HG02588 (cell line): ENCODE results near the gene BCL10.

Experiments
- ATAC-seq: cut with Tn5 transposase; IDR thresholded peaks from one replicate; pipeline ENCODE4 v1.9.1; 2021; ENCODE audit warnings: mild to moderate bottlenecking, moderate library complexity; ENCODE audit not compliant: unreplicated experiment

Gene BCL10

DNA sequence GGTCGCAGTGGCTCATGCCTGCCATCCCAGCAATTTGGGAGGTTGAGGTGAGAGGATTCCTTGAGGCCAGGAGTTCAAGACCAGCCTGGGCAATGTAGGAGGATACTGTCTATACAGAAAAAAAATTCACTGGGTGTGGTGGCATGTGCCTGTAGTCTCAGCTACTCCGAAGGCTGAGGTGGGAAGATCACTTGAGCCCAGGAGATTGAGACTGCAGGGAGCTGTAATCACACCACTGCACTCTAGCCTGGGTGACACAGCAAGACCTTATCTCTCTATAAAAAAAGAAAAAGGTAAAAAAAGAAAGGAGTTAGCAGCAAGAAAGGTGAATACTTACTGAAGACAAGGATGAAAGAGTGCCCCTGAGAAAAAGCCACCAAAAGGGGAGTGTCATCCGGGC lies 23.7 kb upstream of the BCL10 start:
- no peak for ATAC-seq

DNA sequence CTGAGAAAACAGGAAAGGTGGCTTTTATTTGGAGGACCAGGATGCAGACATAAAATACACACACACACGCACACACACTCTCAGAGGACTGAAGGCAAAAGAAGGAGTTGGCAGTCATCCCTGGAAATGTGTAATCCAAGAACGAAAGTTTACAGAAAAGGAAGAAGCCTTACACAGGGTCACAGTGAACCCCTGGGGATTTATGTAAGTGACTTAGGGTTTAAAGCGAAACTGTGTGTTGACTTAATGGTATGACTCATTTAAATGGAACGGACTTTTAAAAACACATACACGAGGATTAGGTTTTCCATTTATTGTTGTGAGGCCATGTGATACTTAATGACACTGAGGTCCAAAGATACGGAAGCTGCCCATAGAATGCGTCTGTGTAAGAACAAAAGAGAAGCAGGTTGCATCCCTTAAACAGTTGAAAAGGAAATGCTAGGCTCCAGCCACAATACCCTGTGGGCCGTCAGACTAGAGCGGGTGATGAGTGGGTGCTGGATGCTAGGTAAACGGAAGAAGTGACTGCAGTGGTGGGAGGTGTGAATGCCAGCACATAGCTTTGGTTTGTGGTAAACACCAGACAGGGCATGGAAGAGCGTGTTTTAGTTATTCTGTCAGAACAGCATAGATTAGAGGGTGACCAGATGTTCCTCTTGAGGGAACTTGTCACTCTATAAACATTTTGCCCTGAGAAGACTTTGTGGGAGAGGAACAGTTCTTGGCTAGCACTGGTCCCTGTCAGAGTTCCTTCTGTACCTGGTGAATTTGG lies 21.6 kb upstream of the BCL10 start:
- peak; percentile 96 for ATAC-seq

DNA sequence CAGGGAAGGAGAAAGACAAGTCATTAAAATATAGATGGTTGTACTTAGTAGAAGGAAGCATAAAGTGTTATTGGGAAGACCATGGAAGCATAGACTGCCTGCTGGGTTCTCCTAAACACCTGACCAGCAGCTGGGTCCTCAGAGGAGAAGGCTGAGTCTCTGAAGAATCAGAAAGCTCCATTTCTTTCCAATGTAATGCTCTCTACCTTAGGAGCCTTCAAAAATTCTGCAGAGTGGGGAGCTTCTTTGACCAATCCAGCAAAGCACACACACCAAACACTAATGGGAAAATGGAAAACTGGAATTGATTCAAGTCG lies 21.1 kb upstream of the BCL10 start:
- ATAC-seq: no peak

DNA sequence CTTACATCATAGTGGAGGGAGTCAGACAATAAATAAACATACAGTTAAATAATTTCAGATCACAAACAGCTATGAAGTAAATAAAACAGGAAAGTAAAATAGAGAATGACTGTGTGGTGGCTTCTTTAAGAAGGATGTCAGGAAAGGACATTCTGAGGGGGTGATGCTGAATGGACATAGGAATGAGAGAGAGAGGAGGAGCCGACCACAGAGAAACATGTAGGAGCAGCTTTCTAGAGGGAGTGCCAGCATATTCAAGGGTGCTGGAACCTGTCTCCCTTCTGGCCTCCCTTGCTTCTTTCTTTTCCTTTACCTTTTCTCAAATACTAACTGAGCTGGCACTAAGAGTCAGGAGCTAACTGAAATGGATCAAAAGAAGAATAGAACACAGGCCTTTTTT lies 20.5 kb upstream of the BCL10 start:
- ATAC-seq: no peak

DNA sequence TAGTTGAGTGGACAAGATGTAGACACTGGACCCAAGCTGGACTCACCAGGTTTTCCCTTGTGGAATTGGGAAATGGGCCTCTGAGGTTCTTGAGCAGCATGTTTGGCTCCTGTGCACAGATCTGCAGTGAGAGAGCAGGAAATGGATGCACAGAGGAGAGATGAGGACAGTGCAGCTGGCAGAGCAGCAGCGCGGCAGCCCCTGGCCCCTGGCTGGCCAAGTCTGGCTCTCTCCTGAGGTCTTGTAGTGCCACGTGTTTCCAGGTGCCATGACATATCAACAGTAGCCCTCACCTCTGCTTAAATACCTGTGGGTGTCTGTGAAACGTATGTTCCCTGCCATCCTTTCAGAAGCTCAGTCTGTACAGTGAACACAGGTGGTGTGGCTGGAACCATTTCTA lies 19.2 kb upstream of the BCL10 start:
- ATAC-seq: no peak

DNA sequence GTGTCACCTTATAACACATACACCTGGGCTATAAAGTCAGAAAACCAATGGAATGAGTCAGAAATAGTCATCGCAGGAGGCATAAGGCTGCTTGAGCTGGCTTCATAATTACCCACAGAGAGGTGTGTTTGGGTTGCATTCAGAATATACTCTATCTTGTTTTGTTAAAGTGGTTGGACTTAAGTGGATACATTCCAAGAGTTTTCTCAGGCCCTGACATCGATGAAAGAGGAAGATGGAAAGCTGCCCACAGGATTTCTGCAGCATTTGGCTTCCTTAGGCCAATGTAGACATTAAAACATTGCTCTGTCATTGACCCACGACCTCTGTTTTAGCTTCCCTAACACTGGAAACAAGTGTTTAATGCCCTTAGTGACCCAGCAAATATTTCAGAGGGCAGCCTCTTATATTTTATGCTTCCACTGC lies 18.6 kb upstream of the BCL10 start:
- ATAC-seq: no peak

DNA sequence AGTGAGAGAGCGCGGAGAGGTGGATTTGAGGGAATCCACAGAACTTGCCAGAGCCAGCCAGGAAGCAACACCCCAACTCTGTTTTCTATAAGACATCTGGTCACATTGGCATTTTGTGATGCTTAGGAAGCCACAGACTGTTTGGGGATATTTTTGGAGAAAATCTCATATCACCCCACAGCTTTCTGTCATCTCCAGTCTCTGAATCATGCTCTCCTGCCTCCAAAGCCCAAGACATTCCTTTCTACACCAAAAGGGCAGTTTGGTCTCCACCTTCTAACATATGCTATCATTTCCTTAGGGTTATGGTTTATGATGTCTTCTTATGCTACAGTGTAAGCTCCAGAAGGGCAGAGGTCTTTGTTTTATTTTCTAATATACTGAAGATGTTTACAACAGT lies 14.4 kb upstream of the BCL10 start:
- no peak for ATAC-seq

DNA sequence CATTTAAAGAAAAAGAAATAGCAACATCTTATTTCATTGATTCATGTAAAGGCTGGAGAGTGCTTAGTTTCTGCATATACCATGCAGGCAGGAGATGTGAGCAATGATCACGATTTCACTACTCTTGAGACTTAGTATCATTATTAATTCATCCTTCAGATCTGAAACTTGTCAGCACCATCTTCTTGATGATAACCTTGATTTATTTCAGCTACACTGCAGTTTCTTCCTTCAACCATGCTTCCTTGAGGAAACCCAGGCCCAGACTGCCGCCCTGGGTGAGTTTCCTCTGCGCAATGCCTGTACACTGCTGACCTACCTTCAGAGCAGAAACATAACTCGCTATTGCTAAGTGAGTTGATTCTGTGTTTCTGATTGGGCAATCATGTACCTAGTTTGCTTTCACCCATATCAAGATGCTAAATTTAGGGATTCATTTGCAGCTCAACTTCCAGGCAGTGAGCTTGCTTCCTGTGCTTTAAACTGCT lies 13.5 kb upstream of the BCL10 start:
- peak; percentile 59 for ATAC-seq

DNA sequence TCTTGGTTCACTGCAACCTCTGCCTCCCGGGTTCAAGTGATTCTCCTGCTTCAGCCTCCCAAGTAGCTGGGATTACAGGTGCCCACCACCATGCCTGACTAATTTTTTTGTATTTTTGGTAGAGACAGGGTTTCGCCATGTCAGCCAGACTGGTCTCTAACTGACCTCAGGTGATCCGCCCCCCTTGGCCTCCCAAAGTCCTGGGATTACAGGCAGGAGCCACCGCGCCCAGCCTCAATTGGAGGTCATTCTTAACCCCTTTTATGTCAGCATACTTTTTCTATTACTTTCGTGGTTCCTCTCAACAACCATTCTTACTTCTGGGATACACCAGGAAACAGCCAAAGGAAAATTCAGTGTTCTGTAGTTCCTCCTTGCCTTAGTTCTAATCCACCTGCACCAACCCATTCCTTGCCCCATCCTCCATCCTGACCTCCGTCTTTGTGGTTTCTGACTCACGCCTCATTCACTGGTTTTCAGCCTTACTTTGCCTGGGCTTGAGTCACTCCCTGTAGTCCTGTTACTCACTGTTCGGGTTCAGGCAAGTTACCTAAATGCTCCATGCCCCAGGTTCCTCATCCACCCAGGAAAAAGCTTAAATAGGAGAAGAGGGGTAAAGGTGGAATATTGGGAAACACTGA lies 12.9 kb upstream of the BCL10 start:
- no peak for ATAC-seq

DNA sequence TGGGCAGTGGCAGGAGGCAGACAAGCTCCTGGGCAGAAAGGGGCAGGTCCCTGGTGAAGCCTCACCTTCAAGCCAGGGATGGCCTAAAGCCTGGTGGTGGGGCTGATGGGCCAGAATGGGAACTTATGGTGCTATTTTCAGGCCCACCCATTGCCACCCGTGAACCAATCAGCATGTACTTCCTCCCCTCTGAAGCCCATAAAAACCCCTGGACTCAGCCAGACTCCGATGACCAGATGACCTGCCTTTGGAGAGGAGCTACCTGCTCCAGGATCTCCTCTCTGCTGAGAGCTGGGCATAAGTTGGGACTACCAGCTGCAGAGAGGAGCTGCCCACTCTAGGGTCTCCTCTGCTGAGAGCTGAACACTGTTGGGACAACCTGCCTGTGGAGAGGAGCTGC lies 7.8 kb upstream of the BCL10 start:
- no peak for ATAC-seq

DNA sequence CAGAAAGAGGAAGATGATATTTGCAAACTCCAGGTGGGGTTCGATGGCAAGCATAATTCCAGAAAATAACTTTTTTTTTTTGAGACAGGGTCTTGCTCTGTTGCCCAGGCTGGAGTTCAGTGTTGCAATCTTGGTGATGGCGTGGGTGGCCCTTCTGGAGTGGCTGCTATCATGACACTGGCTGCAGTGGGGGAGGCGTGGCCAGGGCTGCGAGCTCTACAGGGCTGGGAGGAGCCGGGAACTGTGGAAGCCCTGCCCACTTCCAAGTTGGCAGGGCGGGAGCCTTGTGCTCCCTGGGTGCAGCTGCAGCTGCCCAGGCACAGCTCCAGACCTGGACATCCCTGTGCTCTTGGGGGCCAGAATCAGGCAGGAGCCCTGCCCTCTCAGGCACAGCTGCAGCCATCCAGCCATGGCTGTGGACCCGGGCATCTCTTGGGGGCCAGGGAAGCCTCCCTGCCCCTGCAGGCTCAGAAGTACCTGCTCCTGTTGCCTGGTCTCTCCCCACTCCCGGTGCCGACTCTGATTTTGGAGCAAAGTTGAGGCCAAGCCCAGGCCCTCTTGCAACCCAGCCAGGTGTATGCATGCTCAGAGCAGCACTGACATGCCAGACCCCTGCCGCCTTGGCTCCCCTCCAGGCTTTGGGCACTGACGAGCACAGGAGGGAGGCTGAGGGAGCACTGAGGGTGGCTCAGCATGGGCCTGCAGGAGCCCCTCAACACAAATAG lies 7.2 kb upstream of the BCL10 start:
- ATAC-seq: no peak

DNA sequence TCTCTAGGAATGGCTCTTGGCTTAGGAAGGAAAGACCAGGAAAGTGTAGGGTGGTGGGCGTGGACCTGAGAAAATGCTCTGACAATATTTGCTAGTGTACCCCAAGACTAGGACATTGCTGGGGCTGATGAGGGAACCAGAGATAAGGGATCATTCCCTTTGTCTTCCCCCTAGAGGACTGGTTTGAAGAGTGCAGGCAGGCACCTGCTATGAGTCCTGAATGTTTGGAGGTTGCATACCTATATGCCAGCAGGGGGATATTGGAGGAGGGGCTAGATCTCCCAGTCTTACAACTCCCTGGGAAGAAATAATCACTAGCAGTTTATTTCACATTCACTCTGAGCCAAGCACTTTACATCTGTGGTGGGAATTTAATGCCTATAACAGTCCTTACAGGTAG lies 6.0 kb upstream of the BCL10 start:
- ATAC-seq: no peak

DNA sequence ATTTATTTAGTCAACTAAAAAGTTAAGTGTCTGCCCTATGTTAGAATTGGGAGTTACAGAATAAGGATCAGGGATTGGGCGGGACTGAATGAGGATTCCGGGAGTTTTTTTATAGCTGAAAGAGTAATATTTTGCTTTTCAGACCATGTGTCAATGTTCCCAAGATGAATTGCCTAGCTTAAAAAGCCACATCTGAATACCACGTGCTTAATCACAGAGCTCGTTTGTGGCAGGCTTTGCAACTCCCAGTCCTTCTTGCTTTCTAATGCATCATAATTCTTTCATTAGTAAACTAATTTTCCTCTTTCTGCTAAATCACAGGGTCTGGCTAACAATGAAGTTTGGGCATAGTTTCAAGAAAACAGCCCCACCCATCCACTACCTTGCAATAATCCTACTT lies 4.2 kb upstream of the BCL10 start:
- ATAC-seq: no peak

DNA sequence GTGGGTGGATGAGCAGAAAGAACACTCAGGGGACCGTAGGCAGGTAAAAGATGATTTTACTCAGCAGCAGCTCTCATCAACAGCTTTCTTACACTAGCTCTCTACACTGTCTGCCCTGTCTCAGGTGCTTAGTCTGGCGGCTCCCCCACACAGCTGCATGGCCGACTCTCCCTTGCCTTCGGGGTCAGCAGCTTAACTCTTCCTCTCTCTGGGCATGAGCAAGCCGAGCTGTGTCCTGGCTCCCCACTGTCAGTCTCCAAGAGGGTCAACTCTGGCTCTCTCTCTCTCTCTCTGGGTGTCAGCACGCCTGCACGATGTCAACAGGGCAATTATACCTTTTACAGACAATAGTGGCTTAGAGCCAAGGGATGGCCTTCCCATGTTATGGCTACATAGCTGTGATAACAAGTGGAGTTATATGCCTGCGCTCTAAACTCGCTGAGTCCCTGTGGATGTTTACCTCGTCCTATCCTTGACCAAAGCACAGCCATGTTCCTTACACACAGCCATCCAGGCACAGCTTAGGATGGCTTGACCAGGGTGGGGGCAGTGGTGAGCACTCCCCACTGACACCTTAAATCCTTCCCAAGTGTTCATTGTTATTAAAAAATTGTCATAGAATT lies 3.1 kb upstream of the BCL10 start:
- no peak for ATAC-seq

DNA sequence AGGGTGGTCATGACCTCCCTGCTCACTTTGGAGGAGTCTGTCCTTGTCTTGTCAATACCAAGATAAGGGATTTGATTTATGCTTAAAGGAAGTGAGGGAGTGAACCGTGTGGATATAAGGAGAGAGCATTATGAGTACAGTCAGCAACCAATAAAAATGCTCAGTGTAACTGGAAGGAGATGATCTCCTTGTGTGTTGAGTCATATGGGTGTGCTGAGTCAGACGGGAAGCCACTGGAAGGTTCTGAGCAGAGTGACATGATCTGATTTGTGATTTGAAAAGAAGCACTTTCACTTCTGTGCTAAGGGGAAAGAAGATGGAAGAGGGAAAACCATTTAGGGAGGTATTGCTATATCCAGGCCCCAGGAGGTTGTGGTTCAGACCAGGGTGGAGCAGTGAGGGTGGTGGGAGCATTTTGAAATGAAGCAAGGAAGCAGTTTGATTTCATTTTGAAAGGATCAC lies 2.5 kb upstream of the BCL10 start:
- ATAC-seq: no peak

DNA sequence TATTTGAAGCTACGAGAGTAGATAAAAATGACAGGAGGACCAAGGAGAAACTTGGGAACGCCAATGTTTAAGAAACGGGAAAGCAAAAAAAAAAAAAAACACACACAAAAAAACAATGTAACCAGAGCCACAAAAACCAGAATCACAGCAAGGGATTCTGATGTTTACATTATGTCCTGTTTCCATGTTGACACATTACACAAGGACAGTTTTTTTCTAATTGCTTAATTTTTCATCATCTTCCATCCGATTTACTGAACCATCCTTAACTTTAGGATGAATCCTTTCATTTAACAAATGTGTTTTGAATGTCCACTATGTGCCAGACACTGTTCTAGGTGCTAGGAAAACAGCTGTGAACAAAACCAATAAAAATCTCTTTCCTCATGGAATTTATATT lies 1.4 kb upstream of the BCL10 start:
- no peak for ATAC-seq

DNA sequence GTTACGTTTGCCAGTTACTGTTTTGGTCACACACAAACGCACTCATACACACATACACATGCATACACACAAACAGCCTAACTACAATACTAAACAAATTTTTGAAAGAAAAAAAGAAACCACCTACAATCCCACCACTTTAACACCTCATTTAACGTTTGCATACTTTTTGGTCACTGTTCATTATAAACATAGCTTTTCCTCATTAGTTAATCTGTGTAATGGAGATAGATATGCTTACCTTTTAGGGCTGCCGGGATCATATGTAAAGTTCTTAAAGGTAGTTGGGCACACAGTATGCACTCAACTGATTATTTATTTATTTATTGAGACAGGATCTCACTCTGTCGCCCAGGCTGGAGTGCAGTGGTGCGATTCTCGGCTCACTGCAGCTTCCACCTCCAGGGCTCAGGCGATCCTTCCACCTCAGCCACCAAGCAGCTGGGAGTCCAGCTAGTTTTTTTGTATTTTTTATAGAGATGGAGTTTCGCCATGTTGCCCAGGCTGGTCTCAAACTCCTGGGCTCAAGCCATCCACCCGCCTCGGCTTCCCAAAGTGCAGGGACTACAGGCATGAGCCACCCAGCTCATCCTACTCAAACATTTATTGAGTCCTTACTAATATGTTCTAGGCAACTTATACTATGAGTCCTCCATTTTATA lies 677 bp upstream of the BCL10 start:
- ATAC-seq: no peak

DNA sequence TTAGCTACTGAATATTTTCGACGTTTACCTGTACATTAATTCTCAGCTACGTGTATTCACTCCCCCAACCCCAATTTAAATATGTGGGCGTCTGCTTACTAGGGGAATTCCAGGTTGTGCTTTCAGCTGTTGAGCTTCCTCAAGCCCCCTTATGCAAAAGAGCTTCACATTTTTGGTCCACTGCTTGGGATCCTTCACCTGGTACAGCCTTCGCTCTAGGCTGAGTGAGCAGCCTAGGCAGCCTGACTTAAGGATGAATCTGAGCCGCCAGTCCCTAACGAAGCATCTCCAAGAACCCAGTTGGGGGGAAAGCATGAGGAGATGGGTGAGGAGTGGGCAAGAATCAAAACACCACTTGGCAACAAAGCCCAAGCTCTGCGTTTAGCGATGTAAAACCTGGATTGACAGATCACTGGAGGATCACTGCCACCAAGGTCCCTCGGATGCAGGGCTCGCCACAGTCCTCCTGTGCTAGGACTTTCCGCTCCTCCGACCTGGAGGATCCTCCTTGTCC lies 674 bp downstream of the BCL10 start:
- ATAC-seq: peak; percentile 20

DNA sequence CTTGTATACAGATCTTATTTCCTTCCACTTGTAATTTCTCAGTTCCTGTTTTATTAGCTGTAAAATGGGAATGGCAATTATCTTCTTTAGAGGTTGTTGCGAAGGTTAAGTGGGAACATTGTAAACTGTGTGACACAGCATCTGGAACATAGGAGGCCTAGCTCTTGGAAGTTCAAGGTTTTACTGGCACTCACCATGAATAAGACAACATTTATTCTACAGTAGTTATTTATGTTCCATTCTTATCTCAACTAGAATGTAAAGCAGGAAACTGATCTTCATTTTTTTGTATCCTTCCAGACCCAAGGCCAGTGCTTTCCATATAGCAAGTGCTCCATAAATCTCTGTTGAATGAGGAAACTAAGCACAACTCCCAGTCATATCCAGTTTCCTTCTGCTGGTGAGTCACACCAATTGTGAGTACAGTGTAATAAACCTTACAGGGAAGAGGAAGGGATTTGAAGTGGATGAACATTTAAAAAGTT lies 1.4 kb downstream of the BCL10 start:
- ATAC-seq: no peak

DNA sequence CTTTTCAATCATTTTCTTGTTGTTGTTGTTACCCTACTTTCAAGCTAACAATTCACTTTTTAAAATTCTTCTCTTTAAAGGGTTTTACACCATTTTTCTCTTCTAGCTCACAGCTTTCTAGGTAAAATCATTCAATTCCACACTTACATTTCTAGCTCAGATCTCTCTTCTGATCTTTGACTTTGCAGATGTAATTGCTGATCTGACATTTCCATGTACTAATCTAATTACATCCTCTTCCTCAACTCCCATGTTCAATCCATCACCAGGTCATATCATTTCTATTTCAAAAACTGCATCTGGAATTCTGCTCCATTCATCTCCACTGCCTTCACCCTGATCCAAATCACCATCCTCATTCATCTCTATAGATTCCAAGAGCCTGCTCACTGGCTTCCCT lies 3.0 kb downstream of the BCL10 start:
- no peak for ATAC-seq
